Measurements from ENCODE around the gene TLE2.
A peak's percentile ranks its signal among the peaks of the same experiment; 100 is the strongest.
"Not testable (repeated sequence)": the region's sequence is repeated elsewhere in the genome, so short reads cannot be mapped to it uniquely, and the experiment has no call there.

The TLE2 gene

GRCh38 chr19:3055741-3056416, 26.8 kb upstream of the TLE2 start:
- no peak for DNase-seq

DNA sequence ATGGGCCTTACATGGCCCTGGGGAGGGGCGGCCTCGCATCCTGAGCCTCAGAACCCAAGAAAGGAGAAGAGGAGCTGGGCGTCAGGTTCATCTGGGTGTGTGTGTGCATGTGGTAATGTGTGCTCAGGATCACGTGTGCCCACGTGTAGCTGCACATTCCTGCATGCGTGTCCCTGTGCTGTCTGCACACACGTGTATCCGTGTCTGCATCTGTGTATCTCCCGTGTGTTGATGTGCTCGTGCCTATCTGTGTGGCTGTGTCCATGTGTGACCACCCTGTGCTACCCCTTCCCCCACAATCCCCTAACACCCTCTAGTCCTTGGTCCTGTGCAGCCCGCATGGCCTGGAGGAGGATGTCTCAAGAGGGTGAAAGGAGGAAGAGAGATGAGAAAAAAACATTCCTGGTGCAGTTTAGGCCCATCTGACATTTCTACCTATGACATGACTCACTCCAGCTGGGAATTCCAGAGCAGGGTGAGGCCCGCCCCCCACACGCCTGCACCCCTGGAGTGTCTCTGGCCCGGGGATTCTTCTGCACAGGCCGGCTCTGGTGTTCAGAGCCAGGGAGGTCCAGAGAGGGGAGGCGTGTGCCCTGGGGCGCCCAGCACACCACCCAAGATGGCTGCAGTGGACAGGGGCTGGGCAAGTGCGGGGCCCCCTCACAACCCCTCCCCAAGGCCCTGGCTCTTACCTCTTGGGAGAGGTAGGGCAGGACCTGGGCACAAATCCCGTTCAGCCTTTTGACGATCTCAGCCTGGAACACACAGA, 26.1 kb upstream of the TLE2 start:
- no peak for DNase-seq

- DNase-seq, result no peak
Measured at GRCh38 chr19:3054265-3054971, 25.3 kb upstream of the TLE2 start.

DNA sequence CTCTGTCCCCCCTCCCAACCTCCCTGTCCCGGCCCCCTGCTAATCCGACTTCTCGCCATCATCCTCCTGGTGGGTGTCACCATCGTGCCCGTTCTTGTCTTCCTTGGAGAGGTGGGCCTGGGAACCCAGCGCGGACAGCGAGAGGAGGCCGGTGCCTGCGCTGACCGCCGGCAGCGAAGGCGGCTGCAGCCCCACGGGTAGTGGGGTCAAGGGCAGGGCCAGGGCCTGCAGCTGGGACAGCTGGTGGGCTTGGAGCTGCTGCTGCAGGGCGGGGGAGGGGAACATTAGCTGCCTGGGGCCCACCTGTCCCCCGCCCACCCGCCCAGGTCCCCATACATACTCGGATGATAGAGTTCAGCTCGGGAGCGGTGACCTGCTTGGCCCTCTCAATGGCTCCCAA, 24.7 kb upstream of the TLE2 start:
- DNase-seq, result no peak

DNA sequence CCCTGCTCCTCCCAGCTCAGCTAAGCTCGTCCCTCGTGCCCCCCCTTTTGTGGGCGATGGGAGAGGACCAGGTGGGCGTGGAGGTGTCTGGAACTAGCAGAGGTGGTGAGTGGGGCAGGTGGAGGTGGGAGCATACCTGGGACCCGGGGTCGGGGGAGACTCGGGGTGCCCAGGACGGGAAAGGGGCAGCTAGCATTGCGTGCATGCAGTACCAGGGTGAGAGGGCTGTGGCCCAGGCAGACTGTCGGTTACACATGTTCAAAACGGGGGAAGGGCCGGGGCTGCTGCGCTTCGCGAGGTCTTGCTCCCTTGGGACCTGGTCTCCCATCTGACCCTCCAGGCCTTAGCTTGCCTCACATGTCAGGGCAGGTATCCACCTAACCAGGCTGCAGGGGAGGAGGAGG, 24.1 kb upstream of the TLE2 start:
- no peak for DNase-seq

DNA sequence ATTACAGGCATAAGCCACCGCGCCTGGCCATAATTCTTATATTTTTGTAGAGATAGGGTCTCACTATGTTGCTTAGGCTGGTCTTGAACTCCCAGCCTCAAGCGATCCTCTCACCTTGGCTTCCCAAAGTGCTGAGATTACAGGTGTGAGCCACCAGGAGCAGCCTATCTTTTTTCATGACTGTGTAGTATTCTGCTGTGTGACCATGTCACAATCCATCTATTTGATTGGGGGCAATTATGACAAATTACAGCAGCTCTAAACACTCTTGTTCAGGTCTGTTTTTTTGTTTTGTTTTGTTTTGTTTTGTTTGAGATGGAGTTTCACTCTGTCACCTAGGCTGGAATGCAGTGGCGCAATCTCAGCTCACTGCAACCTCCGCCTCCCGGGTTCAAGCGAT, 20.9 kb upstream of the TLE2 start:
- not testable (repeated sequence) for DNase-seq

DNA sequence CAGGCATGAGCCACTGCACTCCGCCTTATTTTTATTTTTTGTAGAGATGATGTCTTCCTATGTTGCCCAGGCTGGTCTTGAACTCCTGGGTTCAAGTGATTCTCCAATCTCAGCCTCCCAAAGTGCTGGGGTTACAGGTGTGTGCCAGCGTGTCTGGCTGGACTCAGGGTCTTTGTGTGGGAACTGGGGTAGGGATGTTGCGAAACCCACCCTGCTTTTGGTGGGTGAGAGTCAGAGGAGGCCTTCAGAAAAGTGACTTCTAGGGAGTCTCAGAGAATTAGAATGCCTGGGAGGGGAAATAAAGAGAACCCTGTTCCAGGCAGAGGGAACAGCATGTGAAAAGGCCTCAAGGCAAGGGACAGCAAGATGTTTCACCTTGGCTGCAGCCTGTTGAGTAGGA, 20.0 kb upstream of the TLE2 start:
- no peak for DNase-seq

- DNase-seq, result no peak
Measured at GRCh38 chr19:3048190-3048533, 19.1 kb upstream of the TLE2 start.

DNA sequence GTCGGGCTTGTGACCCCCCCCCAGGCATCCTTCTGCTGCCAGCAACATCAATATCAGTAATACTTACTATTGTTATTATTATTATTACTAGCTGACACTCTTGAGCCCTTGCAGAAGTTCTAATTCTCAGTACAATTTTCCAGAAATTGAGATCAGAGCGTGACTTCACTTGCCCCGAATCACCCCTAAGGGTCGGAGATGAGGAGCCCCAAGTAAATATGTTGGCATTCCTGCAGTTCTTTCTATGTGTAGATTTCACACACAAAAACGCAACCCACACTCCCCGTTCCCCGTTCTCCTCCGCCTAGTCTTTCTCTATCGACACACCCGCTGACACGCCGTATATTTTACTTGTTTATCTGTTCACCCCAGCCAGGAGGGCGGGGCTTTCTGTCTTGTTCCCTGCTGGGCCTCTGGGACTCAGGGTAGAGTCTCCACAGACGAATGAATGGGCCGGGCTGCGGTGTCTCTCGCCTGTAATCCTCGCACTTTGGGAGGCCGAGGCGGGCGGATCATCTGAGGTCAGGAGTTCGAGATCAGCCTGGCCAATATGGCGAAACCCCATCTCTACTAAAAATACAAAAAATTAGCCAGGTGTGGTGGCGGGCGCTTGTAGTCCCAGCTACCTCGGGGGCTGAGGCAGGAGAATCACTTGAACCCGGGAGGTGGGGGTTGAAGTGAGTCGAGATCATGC, 18.6 kb upstream of the TLE2 start:
- DNase-seq, result peak in 4 of 5 experiments; percentile 31 to 68 (median 52)

DNA sequence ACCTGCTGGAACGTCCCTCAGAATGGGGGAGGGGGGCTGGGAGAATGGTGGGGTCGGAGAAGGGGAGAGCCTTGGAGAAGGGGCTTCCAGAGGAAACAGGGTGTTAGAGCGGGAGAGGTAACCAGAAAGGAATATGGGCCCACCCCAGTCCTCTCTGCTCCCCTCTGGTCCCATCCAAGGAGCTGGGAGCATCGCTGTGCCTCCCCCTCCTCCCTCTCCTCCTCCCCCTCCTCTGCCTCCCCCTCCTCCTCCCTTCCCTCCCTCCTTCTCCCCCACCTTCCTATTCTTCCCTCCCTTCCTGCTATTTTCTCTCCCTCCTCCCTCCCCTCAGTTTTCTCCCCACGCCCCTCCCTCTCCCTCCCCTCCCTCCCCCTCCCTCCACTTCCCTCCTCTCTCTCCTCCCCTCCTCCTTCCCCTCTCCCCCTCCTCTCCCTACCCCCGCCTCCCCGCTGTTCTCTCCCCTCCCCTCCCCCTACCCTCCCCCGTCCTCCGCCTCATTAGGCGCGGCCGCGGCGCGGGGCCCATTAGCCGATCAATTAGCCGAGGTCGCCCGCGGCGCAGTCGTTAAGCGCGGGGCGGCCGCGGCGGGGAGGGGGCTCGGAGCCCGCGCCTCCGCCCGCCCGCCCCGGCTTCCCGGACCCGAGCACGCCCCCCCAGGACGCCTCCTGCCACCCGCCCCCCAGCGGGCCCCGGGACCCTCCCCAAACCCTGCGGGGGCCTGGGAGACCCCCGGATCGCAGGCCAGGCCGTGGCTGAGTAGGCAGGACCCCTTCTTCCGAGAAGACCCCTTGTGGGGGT, 17.8 kb upstream of the TLE2 start:
- no peak for DNase-seq

- DNase-seq, result no peak
Measured at GRCh38 chr19:3045885-3046697, 17.0 kb upstream of the TLE2 start.

DNA sequence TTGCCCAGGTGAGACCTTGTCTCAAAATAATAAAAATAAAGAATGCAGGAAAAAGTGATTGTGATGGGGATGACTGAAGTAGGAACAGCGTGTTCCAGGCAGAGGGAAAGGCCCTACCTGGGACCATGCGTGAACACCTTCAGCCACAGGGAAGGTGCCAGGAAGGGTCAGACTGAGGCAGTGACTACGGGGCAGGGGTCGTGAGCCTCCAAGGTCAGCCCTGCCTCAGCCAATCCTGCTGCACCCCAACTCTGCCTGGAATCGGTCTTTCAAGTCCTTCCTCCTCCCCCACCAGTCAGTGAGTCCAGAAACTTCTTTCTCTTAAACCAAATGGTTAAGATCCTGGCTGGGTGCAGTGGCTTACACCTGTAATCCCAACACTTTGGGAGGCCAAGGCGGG, 16.1 kb upstream of the TLE2 start:
- DNase-seq, result no peak

GRCh38 chr19:3042621-3043267, 13.7 kb upstream of the TLE2 start:
- no peak for DNase-seq

DNA sequence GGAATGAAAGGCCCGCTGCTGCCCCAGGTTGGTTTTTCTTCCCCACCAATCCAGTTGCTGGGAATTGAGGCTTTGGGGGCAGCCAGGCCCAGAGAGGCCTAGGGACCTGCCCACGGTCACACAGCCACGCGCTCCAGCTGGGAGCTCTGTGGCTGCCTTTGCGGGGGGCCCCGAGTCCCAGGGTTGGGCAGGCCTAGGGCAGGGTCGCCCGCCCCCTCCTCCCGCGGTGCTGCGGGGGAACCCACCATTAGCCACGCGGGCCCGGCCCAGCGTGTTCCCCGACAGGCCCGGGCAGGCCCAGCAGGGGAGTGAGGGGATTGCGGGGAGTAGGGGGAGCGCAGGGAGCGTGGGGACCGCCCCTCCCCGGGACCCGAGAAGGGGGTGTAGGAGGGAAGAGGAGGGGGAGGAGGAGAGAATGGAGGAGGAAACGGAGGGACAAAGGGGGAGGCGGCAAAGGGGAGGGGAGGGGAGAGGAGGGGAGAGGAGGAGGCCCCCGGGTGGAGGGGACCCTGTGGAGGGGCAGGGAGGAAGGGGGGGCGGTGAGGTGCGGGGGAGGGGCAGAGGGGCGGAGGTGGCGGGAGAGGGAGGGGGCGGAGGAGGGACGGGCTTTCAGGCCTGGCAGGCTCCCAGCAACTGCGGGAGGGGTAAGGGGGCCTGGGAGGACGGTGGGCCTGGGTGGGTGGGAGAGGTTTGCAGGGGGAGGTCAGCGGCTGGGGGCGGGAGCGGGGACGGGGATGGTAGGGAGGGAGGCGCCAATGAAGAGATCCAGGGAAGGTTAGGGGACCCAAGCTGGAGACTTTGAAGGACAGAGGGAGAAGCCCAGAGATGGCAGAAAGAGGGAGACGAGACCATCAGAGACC, 12.9 kb upstream of the TLE2 start:
- DNase-seq, result no peak

GRCh38 chr19:3041327-3041726, 12.2 kb upstream of the TLE2 start:
- DNase-seq, result no peak

DNA sequence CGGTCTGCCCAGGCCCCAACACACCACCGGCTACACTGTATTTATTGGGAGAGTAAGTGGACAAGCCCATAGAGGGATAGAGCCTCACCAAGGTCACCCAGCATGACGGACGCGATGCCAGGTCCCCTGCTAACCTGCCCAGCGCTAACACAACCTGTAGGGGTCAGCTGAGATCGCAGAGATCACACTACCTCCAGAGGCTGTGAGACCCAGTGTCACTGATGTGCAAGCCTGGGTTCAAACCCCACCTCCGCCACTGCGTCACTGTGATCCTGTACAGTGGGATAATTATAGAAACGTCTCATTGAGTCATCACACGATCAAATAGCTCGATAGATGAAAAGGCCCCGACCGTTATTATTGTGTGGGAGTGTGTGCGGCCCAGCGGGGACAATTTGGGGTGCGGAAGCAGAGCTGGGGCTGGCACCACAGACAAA, 10.6 kb upstream of the TLE2 start:
- no peak for DNase-seq

- no peak for DNase-seq
Measured at GRCh38 chr19:3039125-3039524, 10.0 kb upstream of the TLE2 start.

GRCh38 chr19:3038214-3038613, 9.1 kb upstream of the TLE2 start:
- DNase-seq, result no peak

DNA sequence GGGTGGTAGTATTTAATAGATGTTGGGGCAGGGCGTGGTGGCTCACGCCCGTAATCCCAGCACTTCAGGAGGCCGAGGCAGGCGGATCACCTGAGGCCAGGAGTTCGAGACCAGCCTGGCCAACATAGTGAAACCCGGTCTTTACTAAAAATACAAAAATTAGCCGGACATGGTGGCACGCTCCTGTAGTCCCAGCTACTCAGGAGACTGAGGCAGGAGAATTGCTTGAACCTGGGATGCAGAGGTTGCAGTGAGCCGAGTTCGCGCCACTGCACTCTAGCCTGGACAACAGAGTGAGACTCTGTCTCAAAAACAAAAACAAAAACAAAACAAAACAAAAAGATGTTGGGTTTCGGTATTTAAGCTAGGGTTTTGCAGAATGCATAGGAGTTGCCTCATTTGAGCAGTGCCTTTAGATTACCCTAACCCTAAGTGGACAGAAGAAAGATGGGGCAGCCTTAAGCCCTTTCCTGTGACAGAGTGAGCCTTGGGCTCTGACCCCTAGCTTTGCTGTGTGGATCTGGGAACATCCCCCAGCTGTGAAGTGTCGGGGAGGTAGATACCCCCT, 8.0 kb upstream of the TLE2 start:
- not testable (repeated sequence) for DNase-seq
